Kidney epithelial cell (primary cell): ENCODE data around the gene CRYL1. TPM values are rescaled to one million over a fixed set of nuclear protein-coding genes. Genes with fewer than 3 reads are reported as not detected.

Source experiments
- DNase-seq: peaks from one replicate; pipeline ENCODE4 v3.0.0-alpha.2; 2010; ENCODE audit warnings: low read depth
- H3K27me3 ChIP-seq: 2 replicates; pipeline ENCODE4 v1.6.0; 2011; ENCODE audit warnings: low read length; ENCODE audit not compliant: control insufficient read depth, insufficient read depth
- H3K36me3 ChIP-seq: 2 replicates; pipeline ENCODE4 v1.5.1; 2011; ENCODE audit warnings: low read length; ENCODE audit not compliant: control insufficient read depth, insufficient read depth
- H3K4me3 ChIP-seq: 2 replicates; pipeline ENCODE4 v1.5.1; 2011; ENCODE audit warnings: low read depth, mild to moderate bottlenecking, control low read depth, low read length
- total RNA-seq: library from RNA; depleted of rRNA; stranded (reverse); fragments of >200 nt; gene quantifications from 2 replicates; pipeline ENCODE4 v1.2.3, GENCODE V29; 2015
- TF ChIP-seq, protein P1 (sequence below): IDR thresholded peaks from 2 replicates; pipeline ENCODE4 v1.5.1; 2011; ENCODE audit warnings: mild to moderate bottlenecking, moderate library complexity, low read length, control low read depth, inconsistent platforms; ENCODE audit not compliant: insufficient read depth, poor library complexity, severe bottlenecking

CRYL1 gene
- total RNA-seq, 1 donor from 2014 or later = 36.4 TPM

DNA sequence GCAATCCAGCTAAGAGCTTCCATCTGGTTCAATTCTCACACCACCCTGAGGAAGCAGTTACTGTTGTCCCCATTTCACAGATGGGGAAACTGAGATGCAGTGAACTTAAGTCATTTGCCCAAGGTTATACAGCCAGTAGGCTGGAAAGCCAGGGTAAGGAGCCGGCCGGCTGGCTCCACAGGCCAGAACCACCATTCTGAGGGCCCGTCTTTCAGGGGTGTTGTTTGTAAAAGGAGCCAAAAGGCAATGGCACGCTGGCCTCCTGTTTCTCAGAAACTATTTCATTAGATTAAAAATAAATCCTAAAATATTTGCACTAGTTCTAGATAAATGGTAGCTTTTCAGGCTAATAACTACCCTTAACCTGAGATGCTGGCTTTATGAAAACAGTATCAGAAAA, 114.9 kb downstream of the CRYL1 start:
- Histone ChIP-seq H3K36me3 (no peaks in the 10 kb centered on the region), H3K27me3 (no peaks in the 10 kb centered on the region), H3K4me3 (no peak overlapping the region)
- DNase-seq = no peak
- TF ChIP-seq, protein P1, sequence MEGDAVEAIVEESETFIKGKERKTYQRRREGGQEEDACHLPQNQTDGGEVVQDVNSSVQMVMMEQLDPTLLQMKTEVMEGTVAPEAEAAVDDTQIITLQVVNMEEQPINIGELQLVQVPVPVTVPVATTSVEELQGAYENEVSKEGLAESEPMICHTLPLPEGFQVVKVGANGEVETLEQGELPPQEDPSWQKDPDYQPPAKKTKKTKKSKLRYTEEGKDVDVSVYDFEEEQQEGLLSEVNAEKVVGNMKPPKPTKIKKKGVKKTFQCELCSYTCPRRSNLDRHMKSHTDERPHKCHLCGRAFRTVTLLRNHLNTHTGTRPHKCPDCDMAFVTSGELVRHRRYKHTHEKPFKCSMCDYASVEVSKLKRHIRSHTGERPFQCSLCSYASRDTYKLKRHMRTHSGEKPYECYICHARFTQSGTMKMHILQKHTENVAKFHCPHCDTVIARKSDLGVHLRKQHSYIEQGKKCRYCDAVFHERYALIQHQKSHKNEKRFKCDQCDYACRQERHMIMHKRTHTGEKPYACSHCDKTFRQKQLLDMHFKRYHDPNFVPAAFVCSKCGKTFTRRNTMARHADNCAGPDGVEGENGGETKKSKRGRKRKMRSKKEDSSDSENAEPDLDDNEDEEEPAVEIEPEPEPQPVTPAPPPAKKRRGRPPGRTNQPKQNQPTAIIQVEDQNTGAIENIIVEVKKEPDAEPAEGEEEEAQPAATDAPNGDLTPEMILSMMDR = no peak

GRCh38 chr13:20408181-20408580, 117.5 kb downstream of the CRYL1 start:
- Histone ChIP-seq H3K4me3 (no peak overlapping the region), H3K27me3 (no peaks in the 10 kb centered on the region), H3K36me3 (no peaks in the 10 kb centered on the region)
- TF ChIP-seq, protein P1 = no peak
- no peak for DNase-seq

GRCh38 chr13:20407759-20408158, 117.9 kb downstream of the CRYL1 start:
- no peak for DNase-seq
- no peak overlapping the region for H3K4me3 ChIP-seq
- TF ChIP-seq, protein P1 = no peak
- no peaks in the 10 kb centered on the region for H3K36me3 ChIP-seq
- H3K27me3 ChIP-seq = no peaks in the 10 kb centered on the region

DNA sequence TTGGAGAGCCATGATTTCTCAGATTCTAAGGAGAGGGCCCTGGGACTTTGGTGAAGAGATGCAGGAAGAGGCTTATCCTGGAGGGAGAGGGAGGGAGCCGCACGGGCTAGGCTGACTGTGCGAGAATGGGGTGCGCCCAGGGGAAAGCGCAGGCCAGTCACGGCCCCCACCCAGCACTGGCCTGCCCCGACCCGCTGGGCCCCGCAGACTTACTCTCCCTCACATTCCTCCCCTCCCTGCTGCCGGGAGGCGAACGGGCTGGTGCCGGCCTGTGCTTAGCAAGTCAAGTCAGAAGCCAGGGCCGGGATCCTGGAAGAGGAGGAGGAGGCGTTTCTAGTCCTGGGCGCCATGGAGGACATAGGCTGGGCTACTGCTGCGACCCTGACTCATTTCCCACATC, 120.0 kb downstream of the CRYL1 start:
- Histone ChIP-seq H3K36me3 (no peaks in the 10 kb centered on the region), H3K27me3 (no peaks in the 10 kb centered on the region), H3K4me3 (no peak overlapping the region)
- DNase-seq = no peak
- TF ChIP-seq, protein P1 = no peak

DNA sequence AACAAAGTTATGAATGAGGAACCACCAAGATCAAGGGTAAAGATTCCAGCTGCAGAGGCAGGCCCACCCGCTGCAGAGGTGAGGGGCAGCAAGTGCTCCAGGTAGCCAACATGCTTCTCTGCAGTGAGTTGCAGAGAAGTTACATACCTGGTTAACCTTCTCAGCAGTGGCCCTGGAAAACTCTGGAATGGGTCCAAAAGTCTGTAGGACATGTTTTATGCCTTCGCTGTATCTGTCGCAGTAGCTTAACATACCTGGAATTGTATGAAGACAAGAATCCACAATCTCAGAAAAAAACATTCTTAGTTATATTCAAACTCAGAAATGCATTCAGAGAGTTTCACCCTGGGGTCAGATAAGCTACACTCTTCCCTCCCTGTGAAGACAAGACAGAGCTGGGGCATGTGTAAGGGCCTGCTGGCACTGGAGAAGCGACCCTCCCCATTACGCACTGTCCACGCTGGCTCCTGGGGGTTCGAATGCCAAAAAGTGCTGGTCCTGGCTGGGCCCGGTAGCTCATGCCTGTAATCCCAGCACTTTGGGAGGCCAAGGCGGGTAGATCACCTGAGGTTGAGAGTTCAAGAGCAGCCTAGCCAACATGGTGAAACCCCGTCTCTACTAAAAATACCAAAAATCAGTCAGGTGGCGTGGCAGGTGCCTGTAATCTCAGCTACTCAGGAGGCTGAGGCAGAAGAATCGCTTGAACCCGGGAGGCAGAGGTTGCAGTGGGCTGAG, 121.0 kb downstream of the CRYL1 start:
- DNase-seq = no peak
- Histone ChIP-seq H3K27me3 (no peaks in the 10 kb centered on the region), H3K36me3 (no peaks in the 10 kb centered on the region), H3K4me3 (no peak overlapping the region)
- TF ChIP-seq, protein P1 = no peak

GRCh38 chr13:20403826-20404225, 121.8 kb downstream of the CRYL1 start:
- Histone ChIP-seq H3K36me3 (no peaks in the 10 kb centered on the region), H3K27me3 (no peaks in the 10 kb centered on the region), H3K4me3 (no peak overlapping the region)
- TF ChIP-seq, protein P1 = no peak
- no peak for DNase-seq
